H1 (cell line): Measurements from ENCODE around the gene A3GALT2. TPM values are rescaled to one million over a fixed set of nuclear protein-coding genes. Genes with fewer than 3 reads are reported as not detected.

ENCODE experiments used
- BCL11A ChIP-seq, 2 experiments: IDR thresholded peaks; one replicate each; pipeline ENCODE4 v1.6.1; 2011; ENCODE audit warnings: low read depth in 2 of 2, low read length in 2 of 2, mild to moderate bottlenecking in 2 of 2
- CEBPB ChIP-seq: IDR thresholded peaks from 2 replicates; pipeline ENCODE4 v1.6.1; 2012; ENCODE audit warnings: low read depth, low read length
- CHD1 ChIP-seq: IDR thresholded peaks from 2 replicates; pipeline ENCODE4 v1.6.1; 2012; ENCODE audit warnings: low read depth, low read length, improper control_type of control experiment
- FOSL1 ChIP-seq: IDR thresholded peaks from 2 replicates; pipeline ENCODE4 v1.6.1; 2011; ENCODE audit warnings: mild to moderate bottlenecking, low read depth, low read length, moderate library complexity; ENCODE audit not compliant: insufficient read depth
- GABPA ChIP-seq: IDR thresholded peaks from 2 replicates; pipeline ENCODE4 v1.6.1; 2011; ENCODE audit warnings: mild to moderate bottlenecking, low read length, moderate library complexity, borderline replicate concordance; ENCODE audit not compliant: insufficient read depth
- JUND ChIP-seq: IDR thresholded peaks from 2 replicates; pipeline ENCODE4 v1.6.1; 2011; ENCODE audit warnings: mild to moderate bottlenecking, improper control_type of control experiment, low read length
- RAD21 ChIP-seq, 2 experiments: IDR thresholded peaks in 1 of 2; conservative IDR thresholded peaks in 1 of 2; 2 replicates each; pipeline ENCODE4 v1.6.1; 2011; ENCODE audit warnings: low read depth in 2 of 2, low read length in 2 of 2, improper control_type of control experiment in 1 of 2, inconsistent platforms in 1 of 2, mild to moderate bottlenecking in 1 of 2, moderate library complexity in 1 of 2
- SRF ChIP-seq: IDR thresholded peaks from 2 replicates; pipeline ENCODE4 v1.6.1; 2011; ENCODE audit warnings: mild to moderate bottlenecking, low read depth, low read length, moderate library complexity
- polyA plus RNA-seq, 7 experiments: library from polyadenylated mRNA; depleted of rRNA in 3 of 7; stranded (reverse) in 5 of 7; unstranded in 2 of 7; fragments of >200 nt in 5 of 7; fragments of 200-250 nt in 2 of 7; gene quantifications; 1 replicate in 5 of 7; 2 replicates in 1 of 7; 4 replicates in 1 of 7; pipeline versions ENCODE4 v1.2.1 to v1.2.3, GENCODE V29; 2011 to 2013; ENCODE audit warnings: missing spikeins in 2 of 7, mixed read lengths in 2 of 7
- total RNA-seq: library from RNA; stranded (reverse); fragmentation: NEBNext Ultra II Directional; extraction: Animal tissue kit (Norgen Biotek cat#: 25700); gene quantifications from 2 replicates; pipeline ENCODE4 v1.2.1, GENCODE V29; 2021
- TF ChIP-seq, protein P1 (sequence below): IDR thresholded peaks from 2 replicates; pipeline ENCODE4 v1.6.1; 2011; ENCODE audit warnings: low read depth, mild to moderate bottlenecking, low read length; ENCODE audit not compliant: insufficient read depth

The A3GALT2 gene
- total and polyA plus RNA-seq, 2 of the 8 experiments (the other 6 are each of a cell fraction or from before 2014, with no cell fraction given): not detected

DNA sequence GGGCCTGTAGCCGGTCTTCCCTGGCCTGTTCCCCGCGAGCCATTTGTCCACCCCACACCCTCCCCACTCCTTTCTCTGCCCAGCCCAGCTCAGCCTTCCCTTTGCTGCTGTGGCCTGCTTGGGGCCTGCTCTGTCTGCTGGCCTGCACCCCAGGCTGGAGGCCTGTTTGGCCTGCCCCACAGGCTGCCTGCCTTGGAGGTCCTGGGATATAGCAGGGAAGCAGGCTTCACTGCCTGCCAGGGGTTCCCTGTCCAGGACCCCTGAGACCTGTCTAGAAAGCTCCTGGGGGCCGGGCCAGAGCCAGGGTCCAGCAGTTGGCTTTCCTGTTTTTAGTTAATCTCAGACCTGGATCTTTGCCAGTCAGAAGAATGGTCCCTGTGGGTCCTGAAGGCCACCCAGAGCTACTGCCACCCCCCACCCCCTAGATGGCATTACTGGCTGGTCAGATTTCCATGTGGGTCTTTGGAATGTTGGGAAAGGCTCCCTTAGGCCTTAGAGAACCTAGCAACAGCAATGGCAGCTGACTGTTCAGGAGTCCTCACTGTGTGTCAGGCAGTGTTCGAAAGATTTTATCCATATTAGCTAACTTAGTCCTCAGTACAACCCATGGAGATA lies 56.9 kb downstream of the A3GALT2 start (continued):
- TF ChIP-seq CHD1: no peak
- TF ChIP-seq, protein P1, sequence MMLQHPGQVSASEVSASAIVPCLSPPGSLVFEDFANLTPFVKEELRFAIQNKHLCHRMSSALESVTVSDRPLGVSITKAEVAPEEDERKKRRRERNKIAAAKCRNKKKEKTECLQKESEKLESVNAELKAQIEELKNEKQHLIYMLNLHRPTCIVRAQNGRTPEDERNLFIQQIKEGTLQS: no peak
- TF ChIP-seq JUND: no peak
- no peak for TF ChIP-seq BCL11A (IDR thresholded peaks at IDR 0.05; ENCODE audit: low read depth in 2 of 2, low read length in 2 of 2)
- TF ChIP-seq CEBPB: no peak
- no peak for TF ChIP-seq SRF
- no peak for TF ChIP-seq RAD21 (IDR thresholded peaks at IDR 0.05 in 1 of 2, conservative IDR thresholded peaks at IDR 0.05 in 1 of 2; ENCODE audit: low read depth in 2 of 2, low read length in 2 of 2)
- no peak for TF ChIP-seq FOSL1
- TF ChIP-seq GABPA: no peak
